Measurements from ENCODE around the gene PADI6.

- TF ChIP-seq CTCF (IDR thresholded peaks at IDR 0.05; ENCODE audit: low read depth, low read length, poor library complexity, severe bottlenecking) (no peak), EZH2phosphoT487 (IDR thresholded peaks at IDR 0.05; ENCODE audit: borderline replicate concordance, low read length) (no peak)
Measured at GRCh38 chr1:17347769-17348592, 24.0 kb upstream of the PADI6 start.
